ENCODE measurements around the gene TMEM247.

TMEM247 gene

GRCh38 chr2:46504685-46505471, 25.5 kb downstream of the TMEM247 start:
- no peak for TF ChIP-seq CTCF (IDR thresholded peaks at IDR 0.05; ENCODE audit: low read depth, low read length)
- H3K4me3 ChIP-seq (ENCODE audit: low read depth, low read length) = no peak overlapping the region
- in situ Hi-C loops (cut with HindIII; ENCODE audit: low sequenced_read_pairs) = no loop called here
- DNase-seq (ENCODE audit: low read depth, low spot score) = no peak

DNA sequence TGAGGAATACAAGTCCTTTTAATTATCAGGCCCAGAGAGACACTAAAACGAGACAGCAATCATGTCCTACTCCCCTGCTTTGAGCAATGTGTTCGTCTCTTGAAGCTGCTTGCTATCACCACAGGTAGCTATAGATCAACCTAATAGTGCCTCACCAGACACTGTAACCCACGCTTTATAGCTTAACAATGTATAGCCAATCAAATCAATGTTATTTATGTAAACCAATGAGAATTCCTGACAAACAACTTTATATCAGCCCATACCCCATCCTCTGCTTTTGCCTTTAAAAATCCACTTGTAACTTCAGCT, 26.1 kb downstream of the TMEM247 start:
- DNase-seq (ENCODE audit: low read depth, low spot score) = no peak
- no peak for TF ChIP-seq CTCF (IDR thresholded peaks at IDR 0.05; ENCODE audit: low read depth, low read length)
- in situ Hi-C loops (cut with HindIII; ENCODE audit: low sequenced_read_pairs) = no loop called here
- no peak overlapping the region for H3K4me3 ChIP-seq (ENCODE audit: low read depth, low read length)

DNA sequence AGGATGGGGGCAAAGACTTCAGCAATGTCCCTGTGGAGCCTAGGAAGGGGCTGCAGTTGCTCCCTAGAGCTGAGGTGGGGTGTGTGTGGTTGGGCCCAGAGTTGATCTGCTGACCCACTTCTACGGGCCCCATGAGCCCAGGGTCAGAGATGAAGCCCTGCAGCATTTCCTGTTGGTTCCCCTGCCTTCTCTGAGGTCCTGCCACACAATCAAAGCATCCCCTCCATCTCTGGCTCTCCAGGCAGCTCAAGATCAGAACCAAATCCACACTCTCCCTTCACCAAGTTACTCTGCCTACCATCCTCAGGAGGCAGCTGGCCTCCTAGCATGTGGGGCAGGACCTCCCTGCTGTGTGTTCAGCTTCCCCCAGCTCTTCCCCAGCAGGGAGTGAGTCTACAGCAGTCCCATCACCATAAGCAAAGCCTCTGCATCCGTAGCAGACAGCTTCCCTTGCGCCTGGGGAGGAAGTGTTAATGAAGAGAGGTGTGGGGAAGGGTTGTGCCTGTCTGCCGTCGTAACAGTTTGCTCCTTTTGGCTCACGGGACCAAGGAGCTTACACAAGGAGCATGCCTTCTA, 26.9 kb downstream of the TMEM247 start:
- no peak overlapping the region for H3K4me3 ChIP-seq (ENCODE audit: low read depth, low read length)
- no peak for DNase-seq (ENCODE audit: low read depth, low spot score)
- in situ Hi-C loops (cut with HindIII; ENCODE audit: low sequenced_read_pairs) = no loop called here
- TF ChIP-seq CTCF (IDR thresholded peaks at IDR 0.05; ENCODE audit: low read depth, low read length) = no peak

- no peak overlapping the region for H3K4me3 ChIP-seq (ENCODE audit: low read depth, low read length)
- no peak for DNase-seq (ENCODE audit: low read depth, low spot score)
- in situ Hi-C loops (cut with HindIII; ENCODE audit: low sequenced_read_pairs) = no loop called here
- no peak for TF ChIP-seq CTCF (IDR thresholded peaks at IDR 0.05; ENCODE audit: low read depth, low read length)
Measured at GRCh38 chr2:46508312-46508711, 28.9 kb downstream of the TMEM247 start.

- in situ Hi-C loops (cut with HindIII; ENCODE audit: low sequenced_read_pairs) = no loop called here
- no peak overlapping the region for H3K4me3 ChIP-seq (ENCODE audit: low read depth, low read length)
- no peak for DNase-seq (ENCODE audit: low read depth, low spot score)
- no peak for TF ChIP-seq CTCF (IDR thresholded peaks at IDR 0.05; ENCODE audit: low read depth, low read length)
Measured at GRCh38 chr2:46508759-46509158, 29.4 kb downstream of the TMEM247 start.

DNA sequence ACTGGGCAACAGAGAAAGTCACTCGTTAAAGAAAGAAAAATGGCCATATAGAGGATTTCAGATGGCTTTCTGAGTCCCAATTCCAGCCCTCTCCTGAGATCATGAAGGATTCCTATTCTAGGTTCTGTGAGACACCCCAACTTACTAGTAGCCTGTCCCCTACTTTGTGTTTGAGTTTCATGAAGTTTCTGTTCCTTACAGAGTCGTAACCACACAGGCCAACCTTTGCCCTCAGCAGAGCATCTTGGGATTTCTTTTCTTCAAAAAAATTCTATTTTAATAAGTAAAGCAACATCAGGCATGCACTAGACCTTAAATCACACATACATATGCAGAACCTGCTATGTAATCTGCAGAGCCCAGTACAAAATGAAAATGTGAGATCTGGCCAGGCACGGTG, 30.4 kb downstream of the TMEM247 start:
- no peak for DNase-seq (ENCODE audit: low read depth, low spot score)
- no peak overlapping the region for H3K4me3 ChIP-seq (ENCODE audit: low read depth, low read length)
- in situ Hi-C loops (cut with HindIII; ENCODE audit: low sequenced_read_pairs) = no loop called here
- no peak for TF ChIP-seq CTCF (IDR thresholded peaks at IDR 0.05; ENCODE audit: low read depth, low read length)
